Measurements from ENCODE around the gene PSMD7.

Gene PSMD7

GRCh38 chr16:74283716-74284115 lies 12.9 kb upstream of the PSMD7 start:
- Histone ChIP-seq H3K27ac (ENCODE audit: low read depth, low read length) (no peak overlapping the region), H4K5ac (ENCODE audit: low read length) (no peak overlapping the region), H2BK15ac (replicated peaks; ENCODE audit: low read depth) (no peak overlapping the region), H3K36me3 (ENCODE audit: control insufficient read depth, insufficient read depth, low read length) (no peaks in the 10 kb centered on the region), H3K79me2 (ENCODE audit: control insufficient read depth, insufficient read depth, low read length) (no peaks in the 10 kb centered on the region), H2AK5ac (ENCODE audit: low read length) (no peak overlapping the region), H3K4me2 (ENCODE audit: low read length) (no peak overlapping the region), H3K4me1 (ENCODE audit: control insufficient read depth, low read depth, low read length) (no peaks in the 10 kb centered on the region), H3K4ac (ENCODE audit: low read depth, low read length) (no peak overlapping the region), H3K23ac (ENCODE audit: low read length) (no peak overlapping the region), H3K56ac (ENCODE audit: low read length) (no peak overlapping the region), H3K27me3 (ENCODE audit: insufficient read depth, low read length, poor library complexity) (no peaks in the 10 kb centered on the region), H3K4me3 (ENCODE audit: low read length) (no peak overlapping the region), H3K18ac (ENCODE audit: low read length) (no peak overlapping the region), H3K9ac (ENCODE audit: low read length) (no peak overlapping the region), H2BK120ac (ENCODE audit: low read depth, low read length) (no peak overlapping the region), H3K79me1 (ENCODE audit: low read length) (no peaks in the 10 kb centered on the region), H4K8ac (ENCODE audit: low read depth, low read length) (no peak overlapping the region), H2BK5ac (ENCODE audit: low read length) (no peak overlapping the region)
- no peak for DNase-seq
- no CpG with 5 or more reads among the region's 4 CpGs for WGBS (ENCODE audit: extremely low coverage, insufficient coverage, low lambda C conversion rate)

- no peak overlapping the region for H3K18ac ChIP-seq (ENCODE audit: low read length)
- no peak overlapping the region for H3K27ac ChIP-seq (ENCODE audit: low read depth, low read length)
- no peak overlapping the region for H3K4ac ChIP-seq (ENCODE audit: low read depth, low read length)
- no peak for DNase-seq
- no peak overlapping the region for H3K4me3 ChIP-seq (ENCODE audit: low read length)
- H2BK15ac ChIP-seq (replicated peaks; ENCODE audit: low read depth), result no peak overlapping the region
- no peaks in the 10 kb centered on the region for H3K27me3 ChIP-seq (ENCODE audit: insufficient read depth, low read length, poor library complexity)
- no peaks in the 10 kb centered on the region for H3K79me2 ChIP-seq (ENCODE audit: control insufficient read depth, insufficient read depth, low read length)
- no peak overlapping the region for H2BK120ac ChIP-seq (ENCODE audit: low read depth, low read length)
- no peak overlapping the region for H3K4me2 ChIP-seq (ENCODE audit: low read length)
- H3K9ac ChIP-seq (ENCODE audit: low read length), result no peak overlapping the region
- no peak overlapping the region for H3K56ac ChIP-seq (ENCODE audit: low read length)
- H2BK5ac ChIP-seq (ENCODE audit: low read length), result no peak overlapping the region
- H3K23ac ChIP-seq (ENCODE audit: low read length), result no peak overlapping the region
- no CpG with 5 or more reads among the region's 7 CpGs for WGBS (ENCODE audit: extremely low coverage, insufficient coverage, low lambda C conversion rate)
- H4K5ac ChIP-seq (ENCODE audit: low read length), result no peak overlapping the region
- no peaks in the 10 kb centered on the region for H3K36me3 ChIP-seq (ENCODE audit: control insufficient read depth, insufficient read depth, low read length)
- no peak overlapping the region for H4K8ac ChIP-seq (ENCODE audit: low read depth, low read length)
- H2AK5ac ChIP-seq (ENCODE audit: low read length), result no peak overlapping the region
- H3K4me1 ChIP-seq (ENCODE audit: control insufficient read depth, low read depth, low read length), result no peaks in the 10 kb centered on the region
- no peaks in the 10 kb centered on the region for H3K79me1 ChIP-seq (ENCODE audit: low read length)
Observed at GRCh38 chr16:74288065-74288464, 8.5 kb upstream of the PSMD7 start.

- Histone ChIP-seq H3K27me3 (ENCODE audit: insufficient read depth, low read length, poor library complexity) (no peaks in the 10 kb centered on the region), H3K56ac (ENCODE audit: low read length) (no peak overlapping the region), H3K4ac (ENCODE audit: low read depth, low read length) (no peak overlapping the region), H3K18ac (ENCODE audit: low read length) (no peak overlapping the region), H4K5ac (ENCODE audit: low read length) (no peak overlapping the region), H2BK120ac (ENCODE audit: low read depth, low read length) (no peak overlapping the region), H3K27ac (ENCODE audit: low read depth, low read length) (no peak overlapping the region), H3K4me2 (ENCODE audit: low read length) (no peak overlapping the region), H3K4me1 (ENCODE audit: control insufficient read depth, low read depth, low read length) (no peaks in the 10 kb centered on the region), H3K23ac (ENCODE audit: low read length) (no peak overlapping the region), H3K9ac (ENCODE audit: low read length) (no peak overlapping the region), H3K79me2 (ENCODE audit: control insufficient read depth, insufficient read depth, low read length) (no peaks in the 10 kb centered on the region), H2BK15ac (replicated peaks; ENCODE audit: low read depth) (no peak overlapping the region), H4K8ac (ENCODE audit: low read depth, low read length) (no peak overlapping the region), H2BK5ac (ENCODE audit: low read length) (no peak overlapping the region), H3K4me3 (ENCODE audit: low read length) (no peak overlapping the region), H3K79me1 (ENCODE audit: low read length) (no peaks in the 10 kb centered on the region), H3K36me3 (ENCODE audit: control insufficient read depth, insufficient read depth, low read length) (no peaks in the 10 kb centered on the region), H2AK5ac (ENCODE audit: low read length) (no peak overlapping the region)
- DNase-seq, result no peak
Observed at GRCh38 chr16:74290356-74290755, 6.3 kb upstream of the PSMD7 start.

DNA sequence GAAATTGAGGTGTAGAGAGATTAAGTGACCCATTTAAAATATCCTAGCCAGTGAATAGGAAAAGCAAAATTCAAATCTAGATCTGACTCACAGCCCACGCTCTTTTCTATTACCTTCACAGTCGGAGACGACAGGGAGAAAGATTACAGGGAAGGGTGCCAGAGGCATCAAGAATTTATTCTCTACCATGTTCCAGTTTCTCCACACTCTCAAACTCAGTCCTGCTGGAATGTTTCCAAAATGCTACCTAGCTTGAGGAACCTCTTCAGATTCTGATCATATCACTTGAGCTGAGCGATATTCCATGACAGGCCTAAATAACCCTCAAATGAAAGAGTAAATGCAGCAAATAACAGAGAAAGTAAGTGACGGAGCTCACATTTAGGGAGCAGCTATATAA lies 5.4 kb upstream of the PSMD7 start:
- H4K5ac ChIP-seq (ENCODE audit: low read length), result no peak overlapping the region
- H2BK120ac ChIP-seq (ENCODE audit: low read depth, low read length), result no peak overlapping the region
- no peak overlapping the region for H3K4me3 ChIP-seq (ENCODE audit: low read length)
- no peak overlapping the region for H3K23ac ChIP-seq (ENCODE audit: low read length)
- no peak overlapping the region for H4K8ac ChIP-seq (ENCODE audit: low read depth, low read length)
- no peak for DNase-seq
- no peaks in the 10 kb centered on the region for H3K79me1 ChIP-seq (ENCODE audit: low read length)
- no peak overlapping the region for H2AK5ac ChIP-seq (ENCODE audit: low read length)
- H3K27me3 ChIP-seq (ENCODE audit: insufficient read depth, low read length, poor library complexity), result no peaks in the 10 kb centered on the region
- no peak overlapping the region for H2BK15ac ChIP-seq (replicated peaks; ENCODE audit: low read depth)
- WGBS (ENCODE audit: extremely low coverage, insufficient coverage, low lambda C conversion rate), result no CpG with 5 or more reads among the region's 5 CpGs
- no peak overlapping the region for H3K18ac ChIP-seq (ENCODE audit: low read length)
- no peaks in the 10 kb centered on the region for H3K36me3 ChIP-seq (ENCODE audit: control insufficient read depth, insufficient read depth, low read length)
- H2BK5ac ChIP-seq (ENCODE audit: low read length), result no peak overlapping the region
- no peak overlapping the region for H3K27ac ChIP-seq (ENCODE audit: low read depth, low read length)
- H3K9ac ChIP-seq (ENCODE audit: low read length), result no peak overlapping the region
- H3K4me2 ChIP-seq (ENCODE audit: low read length), result no peak overlapping the region
- no peaks in the 10 kb centered on the region for H3K4me1 ChIP-seq (ENCODE audit: control insufficient read depth, low read depth, low read length)
- H3K4ac ChIP-seq (ENCODE audit: low read depth, low read length), result no peak overlapping the region
- no peak overlapping the region for H3K56ac ChIP-seq (ENCODE audit: low read length)
- no peaks in the 10 kb centered on the region for H3K79me2 ChIP-seq (ENCODE audit: control insufficient read depth, insufficient read depth, low read length)

GRCh38 chr16:74291577-74292208 lies 4.9 kb upstream of the PSMD7 start:
- Histone ChIP-seq H3K4me1 (ENCODE audit: control insufficient read depth, low read depth, low read length) (no peaks in the 10 kb centered on the region), H3K4me3 (ENCODE audit: low read length) (no peak overlapping the region), H3K23ac (ENCODE audit: low read length) (no peak overlapping the region), H2AK5ac (ENCODE audit: low read length) (no peak overlapping the region), H3K79me1 (ENCODE audit: low read length) (no peaks in the 10 kb centered on the region), H2BK120ac (ENCODE audit: low read depth, low read length) (no peak overlapping the region), H3K36me3 (ENCODE audit: control insufficient read depth, insufficient read depth, low read length) (no peaks in the 10 kb centered on the region), H3K4ac (ENCODE audit: low read depth, low read length) (no peak overlapping the region), H3K79me2 (ENCODE audit: control insufficient read depth, insufficient read depth, low read length) (no peaks in the 10 kb centered on the region), H4K8ac (ENCODE audit: low read depth, low read length) (no peak overlapping the region), H2BK15ac (replicated peaks; ENCODE audit: low read depth) (no peak overlapping the region), H3K4me2 (ENCODE audit: low read length) (no peak overlapping the region), H3K27me3 (ENCODE audit: insufficient read depth, low read length, poor library complexity) (no peaks in the 10 kb centered on the region), H3K18ac (ENCODE audit: low read length) (no peak overlapping the region), H2BK5ac (ENCODE audit: low read length) (no peak overlapping the region), H3K27ac (ENCODE audit: low read depth, low read length) (no peak overlapping the region), H4K5ac (ENCODE audit: low read length) (no peak overlapping the region), H3K9ac (ENCODE audit: low read length) (no peak overlapping the region), H3K56ac (ENCODE audit: low read length) (no peak overlapping the region)
- no CpG with 5 or more reads among the region's 1 CpG for WGBS (ENCODE audit: extremely low coverage, insufficient coverage, low lambda C conversion rate)
- DNase-seq, result no peak

DNA sequence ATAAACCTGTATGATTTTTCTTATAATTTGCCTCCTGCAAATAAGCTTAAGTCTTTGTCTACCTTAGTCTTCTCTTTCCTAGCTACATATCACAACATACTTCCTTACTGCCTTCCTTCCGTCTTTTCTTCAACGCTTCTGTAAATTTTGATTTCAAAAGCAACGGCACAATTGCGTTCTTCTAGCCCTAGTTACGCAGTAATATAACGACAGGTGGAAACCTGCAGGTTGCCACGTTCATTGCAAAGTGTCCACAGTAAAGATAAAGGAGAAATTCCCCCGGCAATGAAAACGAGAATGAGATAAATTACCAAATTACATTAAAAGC lies 546 bp upstream of the PSMD7 start:
- Histone ChIP-seq H3K27ac (ENCODE audit: low read depth, low read length) (no peak overlapping the region), H3K36me3 (ENCODE audit: control insufficient read depth, insufficient read depth, low read length) (peaks cover under 1% of the 10 kb centered on the region)
- WGBS (ENCODE audit: extremely low coverage, insufficient coverage, low lambda C conversion rate), result no CpG with 5 or more reads among the region's 9 CpGs

More for the DNA sequence above, 546 bp upstream of the PSMD7 start:
- Histone ChIP-seq H2BK5ac (ENCODE audit: low read length) (no peak overlapping the region), H3K56ac (ENCODE audit: low read length) (peak overlapping the region; percentile 89), H4K8ac (ENCODE audit: low read depth, low read length) (peak overlapping the region; percentile 79), H3K9ac (ENCODE audit: low read length) (peak overlapping the region; percentile 70), H3K27me3 (ENCODE audit: insufficient read depth, low read length, poor library complexity) (no peaks in the 10 kb centered on the region), H3K79me2 (ENCODE audit: control insufficient read depth, insufficient read depth, low read length) (peaks cover 28% of the 10 kb centered on the region), H3K4ac (ENCODE audit: low read depth, low read length) (no peak overlapping the region), H3K4me3 (ENCODE audit: low read length) (peak overlapping the region; percentile 24), H2BK120ac (ENCODE audit: low read depth, low read length) (no peak overlapping the region), H3K23ac (ENCODE audit: low read length) (no peak overlapping the region), H3K18ac (ENCODE audit: low read length) (no peak overlapping the region), H2BK15ac (replicated peaks; ENCODE audit: low read depth) (no peak overlapping the region), H3K4me2 (ENCODE audit: low read length) (peak overlapping the region; percentile 65), H3K4me1 (ENCODE audit: control insufficient read depth, low read depth, low read length) (no peaks in the 10 kb centered on the region), H2AK5ac (ENCODE audit: low read length) (no peak overlapping the region), H4K5ac (ENCODE audit: low read length) (no peak overlapping the region), H3K79me1 (ENCODE audit: low read length) (peaks cover 5% of the 10 kb centered on the region)
- no peak for DNase-seq
